ENCODE results near the gene ALDH1B1.

ALDH1B1 gene

GRCh38 chr9:38440516-38440915 lies 48.0 kb downstream of the ALDH1B1 start:
- Histone ChIP-seq H3K4me1 (ENCODE audit: insufficient read depth, low read length) (no peaks in the 10 kb centered on the region), H4K20me1 (ENCODE audit: insufficient read depth, low read length) (no peaks in the 10 kb centered on the region), H3K9me3 (ENCODE audit: insufficient read depth, low read length, severe bottlenecking) (peaks cover 2% of the 10 kb centered on the region), H3K79me2 (ENCODE audit: insufficient read depth, low read length) (no peaks in the 10 kb centered on the region), H2AFZ (ENCODE audit: low read depth, low read length) (no peak overlapping the region), H3K27ac (ENCODE audit: low read length) (no peak overlapping the region), H3K4me2 (ENCODE audit: insufficient read depth, low read length) (no peak overlapping the region), H3K36me3 (ENCODE audit: insufficient read depth, low read length) (no peaks in the 10 kb centered on the region), H3K27me3 (ENCODE audit: insufficient read depth, low read length, poor library complexity) (no peaks in the 10 kb centered on the region), H3K4me3 (ENCODE audit: low read depth in 1 of 2, low read length in 2 of 2) (no peak overlapping the region), H3K9ac (ENCODE audit: low read depth, low read length) (no peak overlapping the region)
- ATAC-seq (ENCODE audit: insufficient read depth, low read depth), result no peak
- TF ChIP-seq CTCF (IDR thresholded peaks at IDR 0.05; ENCODE audit: borderline replicate concordance, extremely low read depth, low read length, poor library complexity, severe bottlenecking) (no peak), EZH2 (IDR thresholded peaks at IDR 0.05; ENCODE audit: borderline replicate concordance, low read depth, low read length, severe bottlenecking) (no peak)
- no peak for DNase-seq

GRCh38 chr9:38441347-38442085 lies 49.0 kb downstream of the ALDH1B1 start:
- H3K27me3 ChIP-seq (ENCODE audit: insufficient read depth, low read length, poor library complexity), result no peaks in the 10 kb centered on the region

GRCh38 chr9:38442473-38443096 lies 50.1 kb downstream of the ALDH1B1 start:
- DNase-seq, result no peak
- Histone ChIP-seq H3K79me2 (ENCODE audit: insufficient read depth, low read length) (no peaks in the 10 kb centered on the region), H3K36me3 (ENCODE audit: insufficient read depth, low read length) (no peaks in the 10 kb centered on the region), H3K9me3 (ENCODE audit: insufficient read depth, low read length, severe bottlenecking) (no peaks in the 10 kb centered on the region), H3K9ac (ENCODE audit: low read depth, low read length) (no peak overlapping the region), H3K27me3 (ENCODE audit: insufficient read depth, low read length, poor library complexity) (no peaks in the 10 kb centered on the region), H4K20me1 (ENCODE audit: insufficient read depth, low read length) (no peaks in the 10 kb centered on the region), H3K4me1 (ENCODE audit: insufficient read depth, low read length) (no peaks in the 10 kb centered on the region), H2AFZ (ENCODE audit: low read depth, low read length) (no peak overlapping the region), H3K27ac (ENCODE audit: low read length) (no peak overlapping the region), H3K4me3 (ENCODE audit: low read depth in 1 of 2, low read length in 2 of 2) (no peak overlapping the region), H3K4me2 (ENCODE audit: insufficient read depth, low read length) (no peak overlapping the region)
- ATAC-seq (ENCODE audit: insufficient read depth, low read depth), result no peak
- TF ChIP-seq CTCF (IDR thresholded peaks at IDR 0.05; ENCODE audit: borderline replicate concordance, extremely low read depth, low read length, poor library complexity, severe bottlenecking), result no peak
- no peak for TF ChIP-seq EZH2 (IDR thresholded peaks at IDR 0.05; ENCODE audit: borderline replicate concordance, low read depth, low read length, severe bottlenecking)

More at GRCh38 chr9:38441347-38442085, 49.0 kb downstream of the ALDH1B1 start:
- Histone ChIP-seq H3K9ac (ENCODE audit: low read depth, low read length) (no peak overlapping the region), H3K4me3 (ENCODE audit: low read depth in 1 of 2, low read length in 2 of 2) (no peak overlapping the region), H3K36me3 (ENCODE audit: insufficient read depth, low read length) (no peaks in the 10 kb centered on the region), H3K27ac (ENCODE audit: low read length) (no peak overlapping the region), H3K4me1 (ENCODE audit: insufficient read depth, low read length) (no peaks in the 10 kb centered on the region), H2AFZ (ENCODE audit: low read depth, low read length) (no peak overlapping the region), H3K4me2 (ENCODE audit: insufficient read depth, low read length) (no peak overlapping the region), H3K79me2 (ENCODE audit: insufficient read depth, low read length) (no peaks in the 10 kb centered on the region), H3K9me3 (ENCODE audit: insufficient read depth, low read length, severe bottlenecking) (peaks cover 2% of the 10 kb centered on the region), H4K20me1 (ENCODE audit: insufficient read depth, low read length) (no peaks in the 10 kb centered on the region)
- DNase-seq (no peak), ATAC-seq (ENCODE audit: insufficient read depth, low read depth) (no peak)
- TF ChIP-seq CTCF (IDR thresholded peaks at IDR 0.05; ENCODE audit: borderline replicate concordance, extremely low read depth, low read length, poor library complexity, severe bottlenecking) (no peak), EZH2 (IDR thresholded peaks at IDR 0.05; ENCODE audit: borderline replicate concordance, low read depth, low read length, severe bottlenecking) (no peak)

All from DND-41 (cell line).